ENCODE results near the gene ZC3H15. TPM values are rescaled to one million over a fixed set of nuclear protein-coding genes. Genes with fewer than 3 reads are reported as not detected.

The ZC3H15 gene
- total and polyA plus RNA-seq, 2 of the 8 experiments (the other 6 are each of a cell fraction or from before 2014, with no cell fraction given), result 32.0 to 80.8 TPM

GRCh38 chr2:186537019-186537418, 51.0 kb downstream of the ZC3H15 start:
- CTCF ChIA-PET (ENCODE audit: partially characterized antibody), result interaction anchor here (0.7 kb wide), 1 partner anchor 244 kb away, joined by 3 read pairs; no protein-coding TSS in a partner anchor
- no peak overlapping the region for H3K23ac ChIP-seq (ENCODE audit: insufficient read length)
- FAIRE-seq (no peak), DNase-seq (ENCODE audit: low read depth in 1 of 2, low spot score in 2 of 2) (no peak)
- no peak overlapping the region for H3K4ac ChIP-seq (replicated peaks; ENCODE audit: insufficient read length, low read depth, low read length)
- TF ChIP-seq EZH2 (IDR thresholded peaks at IDR 0.05; ENCODE audit: low read depth, low read length, severe bottlenecking) (no peak), TAF1 (IDR thresholded peaks at IDR 0.05; ENCODE audit: low read depth, low read length) (no peak), CHD2 (IDR thresholded peaks at IDR 0.05; ENCODE audit: low read length) (no peak), KDM5A (IDR thresholded peaks at IDR 0.05; ENCODE audit: low read length) (no peak), HDAC6 (IDR thresholded peaks at IDR 0.05; ENCODE audit: low read depth, low read length) (no peak), TBP (IDR thresholded peaks at IDR 0.05; ENCODE audit: low read depth, low read length) (no peak), JUND (IDR thresholded peaks at IDR 0.05; ENCODE audit: low read length) (no peak)
- no peak overlapping the region for H3K27ac ChIP-seq (ENCODE audit: low read depth, low read length)
- no peak overlapping the region for H2BK15ac ChIP-seq (ENCODE audit: low read length)
- H3K4me1 ChIP-seq (replicated peaks in 1 of 4; ENCODE audit: control insufficient read depth in 3 of 4, insufficient read depth in 4 of 4, low read length in 3 of 4), result no peaks in the 10 kb centered on the region; a peak in 2 of 7 replicates
- no peak overlapping the region for H2AK5ac ChIP-seq (ENCODE audit: low read depth, low read length)
- H3K79me1 ChIP-seq (ENCODE audit: low read depth, low read length), result no peaks in the 10 kb centered on the region
- H3K14ac ChIP-seq (ENCODE audit: insufficient read length), result no peak overlapping the region
- no peak overlapping the region for H3K9ac ChIP-seq (replicated peaks in 1 of 4; ENCODE audit: extremely low read depth in 1 of 4, low read depth in 3 of 4, low read length in 3 of 4)
- H2BK12ac ChIP-seq (ENCODE audit: low read depth, low read length), result no peak overlapping the region
- H2BK120ac ChIP-seq (replicated peaks; ENCODE audit: low read depth, low read length), result no peak overlapping the region
- H4K8ac ChIP-seq (ENCODE audit: extremely low read depth, insufficient read depth, low read length), result no peak overlapping the region
- H2AFZ ChIP-seq (ENCODE audit: low read length), result no peak overlapping the region
- H3K18ac ChIP-seq (ENCODE audit: extremely low read depth, low read length), result no peak overlapping the region
- POLR2A ChIA-PET (ENCODE audit: partially characterized antibody), result interaction anchor here (0.6 to 1.3 kb wide), 2 partner anchors 9 to 51 kb away, joined by 4 to 8 read pairs; partner anchors contain the start of gene ZC3H15
- H2BK20ac ChIP-seq (ENCODE audit: low read length), result no peak overlapping the region
- H3K27me3 ChIP-seq (replicated peaks in 1 of 4; ENCODE audit: control insufficient read depth in 3 of 4, extremely low read depth in 1 of 4, insufficient read depth in 3 of 4, low read length in 3 of 4), result peaks cover 0 to 1% (median 0%) of the 10 kb centered on the region in 4 experiments; a peak in 1 of 7 replicates
- H3K79me2 ChIP-seq (ENCODE audit: control insufficient read depth in 1 of 2, insufficient read depth in 2 of 2, low read length in 2 of 2), result no peaks in the 10 kb centered on the region
- H4K5ac ChIP-seq (ENCODE audit: insufficient read length, low read depth, low read length), result no peak overlapping the region
- no peaks in the 10 kb centered on the region; the same call in 1 of the 2 replicates for H3K23me2 ChIP-seq (ENCODE audit: low read depth, low read length)
- H4K20me1 ChIP-seq (replicated peaks in 1 of 2; ENCODE audit: control insufficient read depth in 1 of 2, insufficient read depth in 2 of 2, low read length in 2 of 2), result no peaks in the 10 kb centered on the region
- H4K91ac ChIP-seq (replicated peaks; ENCODE audit: insufficient read length, low read length), result no peak overlapping the region
- no peak overlapping the region for H3K4me2 ChIP-seq (ENCODE audit: insufficient read depth in 1 of 2, low read depth in 2 of 2, low read length in 2 of 2)
- no peaks in the 10 kb centered on the region for H3K9me3 ChIP-seq (ENCODE audit: insufficient read depth in 2 of 2, low read depth in 1 of 2, low read length in 1 of 2)
- H2BK5ac ChIP-seq (ENCODE audit: low read depth, low read length), result no peak overlapping the region
- H3K4me3 ChIP-seq (ENCODE audit: extremely low read depth in 1 of 4, insufficient read depth in 2 of 4, low read depth in 3 of 4, low read length in 4 of 4), result no peak overlapping the region
- H3K36me3 ChIP-seq (ENCODE audit: control insufficient read depth in 2 of 4, insufficient read depth in 4 of 4, low read length in 3 of 4), result no peaks in the 10 kb centered on the region
- H3K56ac ChIP-seq (replicated peaks; ENCODE audit: insufficient read length, low read depth, low read length), result no peak overlapping the region
- WGBS, 2 experiments (ENCODE audit: extremely low coverage in 1 of 2, insufficient coverage in 1 of 2, insufficient read length in 1 of 2, insufficient replicate concordance in 2 of 2, low coverage in 1 of 2, low lambda C conversion rate in 2 of 2, missing lambda C conversion rate in 1 of 2), result 85% methylated on average over 4 of the region's 4 CpGs; no CpG with 5 or more reads in 1 of the 2 experiments

Data from H1 (cell line).